ENCODE results near the gene THSD7A. TPM values are rescaled to one million over a fixed set of nuclear protein-coding genes. Genes with fewer than 3 reads are reported as not detected.

The THSD7A gene
- total RNA-seq, 1 donor: 0.43 TPM

- TF ChIP-seq CTCF (IDR thresholded peaks at IDR 0.05; ENCODE audit: insufficient read depth, low read depth, low read length): no peak
- H3K4me3 ChIP-seq (ENCODE audit: low read depth, low read length): no peak overlapping the region
- DNase-seq (ENCODE audit: low read depth): peak; percentile 18
Observed at GRCh38 chr7:11609096-11609670, 222.8 kb downstream of the THSD7A start.

GRCh38 chr7:11607686-11608085 lies 224.3 kb downstream of the THSD7A start:
- DNase-seq (ENCODE audit: low read depth): no peak
- no peak for TF ChIP-seq CTCF (IDR thresholded peaks at IDR 0.05; ENCODE audit: insufficient read depth, low read depth, low read length)
- no peak overlapping the region for H3K4me3 ChIP-seq (ENCODE audit: low read depth, low read length)

- H3K4me3 ChIP-seq (ENCODE audit: low read depth, low read length): no peak overlapping the region
- DNase-seq (ENCODE audit: low read depth): no peak
- no peak for TF ChIP-seq CTCF (IDR thresholded peaks at IDR 0.05; ENCODE audit: insufficient read depth, low read depth, low read length)
Observed at GRCh38 chr7:11605749-11606148, 226.2 kb downstream of the THSD7A start.

GRCh38 chr7:11604505-11604904 lies 227.5 kb downstream of the THSD7A start:
- no peak for TF ChIP-seq CTCF (IDR thresholded peaks at IDR 0.05; ENCODE audit: insufficient read depth, low read depth, low read length)
- H3K4me3 ChIP-seq (ENCODE audit: low read depth, low read length): no peak overlapping the region
- DNase-seq (ENCODE audit: low read depth): peak; percentile 5

- no peak overlapping the region for H3K4me3 ChIP-seq (ENCODE audit: low read depth, low read length)
- no peak for TF ChIP-seq CTCF (IDR thresholded peaks at IDR 0.05; ENCODE audit: insufficient read depth, low read depth, low read length)
- DNase-seq (ENCODE audit: low read depth): no peak
Observed at GRCh38 chr7:11601761-11602160, 230.2 kb downstream of the THSD7A start.

- H3K4me3 ChIP-seq (ENCODE audit: low read depth, low read length): no peak overlapping the region
Observed at GRCh38 chr7:11593322-11593721, 238.7 kb downstream of the THSD7A start.

More at GRCh38 chr7:11593322-11593721, 238.7 kb downstream of the THSD7A start:
- DNase-seq (ENCODE audit: low read depth): no peak
- TF ChIP-seq CTCF (IDR thresholded peaks at IDR 0.05; ENCODE audit: insufficient read depth, low read depth, low read length): no peak

Measured in fibroblast of villous mesenchyme (primary cell).